NCI-H2171 treated with DMSO at 0.1 percent for 48 hours (cell line): ENCODE results near the gene NTN3.

Experiments used
- DNase-seq: peaks from one replicate; lab custom pipeline; 2025; lab: John Stamatoyannopoulos, UW

NTN3 gene

GRCh38 chr16:2497116-2497630, 26.1 kb downstream of the NTN3 start:
- DNase-seq: peak; percentile 89

- DNase-seq: no peak
Observed at GRCh38 chr16:2497695-2498484, 26.8 kb downstream of the NTN3 start.

- DNase-seq: no peak
Observed at GRCh38 chr16:2498531-2499253, 27.6 kb downstream of the NTN3 start.

GRCh38 chr16:2499454-2499853, 28.4 kb downstream of the NTN3 start:
- no peak for DNase-seq

- no peak for DNase-seq
Observed at GRCh38 chr16:2499890-2500429, 28.9 kb downstream of the NTN3 start.

GRCh38 chr16:2500430-2500917, 29.4 kb downstream of the NTN3 start:
- DNase-seq: no peak

GRCh38 chr16:2500918-2501750, 30.0 kb downstream of the NTN3 start:
- DNase-seq: peak; percentile 83

- no peak for DNase-seq
Observed at GRCh38 chr16:2501946-2502895, 31.1 kb downstream of the NTN3 start.

GRCh38 chr16:2505695-2506094, 34.6 kb downstream of the NTN3 start:
- no peak for DNase-seq

GRCh38 chr16:2507052-2507659, 36.1 kb downstream of the NTN3 start:
- DNase-seq: no peak

GRCh38 chr16:2507665-2508064, 36.6 kb downstream of the NTN3 start:
- no peak for DNase-seq

GRCh38 chr16:2508722-2509400, 37.8 kb downstream of the NTN3 start:
- no peak for DNase-seq

- DNase-seq: no peak
Observed at GRCh38 chr16:2511128-2511800, 40.2 kb downstream of the NTN3 start.

- DNase-seq: no peak
Observed at GRCh38 chr16:2511996-2512734, 41.1 kb downstream of the NTN3 start.

GRCh38 chr16:2512735-2513404, 41.8 kb downstream of the NTN3 start:
- peak; percentile 36 for DNase-seq

- DNase-seq: peak; percentile 88
Observed at GRCh38 chr16:2513405-2514332, 42.6 kb downstream of the NTN3 start, which contains the start of gene ATP6V0C. TSS of gene ATP6V0C (plus strand) at chr16:2513952. CDS start at chr16:2514104, 152 bp downstream.
